GM18505 (cell line): ENCODE data around the gene CTRB1.
A peak's percentile ranks its signal among the peaks of the same experiment; 100 is the strongest.

ENCODE experiments used
- ATAC-seq: cut with Tn5 transposase; IDR thresholded peaks from one replicate; pipeline ENCODE4 v1.9.1; 2021; ENCODE audit not compliant: unreplicated experiment
- POLR2A ChIP-seq: IDR thresholded peaks from 4 replicates; pipeline ENCODE4 v1.6.1; 2011; ENCODE audit warnings: borderline replicate concordance; ENCODE audit not compliant: insufficient read depth, insufficient read length; ENCODE audit errors: extremely low read depth

The CTRB1 gene

DNA sequence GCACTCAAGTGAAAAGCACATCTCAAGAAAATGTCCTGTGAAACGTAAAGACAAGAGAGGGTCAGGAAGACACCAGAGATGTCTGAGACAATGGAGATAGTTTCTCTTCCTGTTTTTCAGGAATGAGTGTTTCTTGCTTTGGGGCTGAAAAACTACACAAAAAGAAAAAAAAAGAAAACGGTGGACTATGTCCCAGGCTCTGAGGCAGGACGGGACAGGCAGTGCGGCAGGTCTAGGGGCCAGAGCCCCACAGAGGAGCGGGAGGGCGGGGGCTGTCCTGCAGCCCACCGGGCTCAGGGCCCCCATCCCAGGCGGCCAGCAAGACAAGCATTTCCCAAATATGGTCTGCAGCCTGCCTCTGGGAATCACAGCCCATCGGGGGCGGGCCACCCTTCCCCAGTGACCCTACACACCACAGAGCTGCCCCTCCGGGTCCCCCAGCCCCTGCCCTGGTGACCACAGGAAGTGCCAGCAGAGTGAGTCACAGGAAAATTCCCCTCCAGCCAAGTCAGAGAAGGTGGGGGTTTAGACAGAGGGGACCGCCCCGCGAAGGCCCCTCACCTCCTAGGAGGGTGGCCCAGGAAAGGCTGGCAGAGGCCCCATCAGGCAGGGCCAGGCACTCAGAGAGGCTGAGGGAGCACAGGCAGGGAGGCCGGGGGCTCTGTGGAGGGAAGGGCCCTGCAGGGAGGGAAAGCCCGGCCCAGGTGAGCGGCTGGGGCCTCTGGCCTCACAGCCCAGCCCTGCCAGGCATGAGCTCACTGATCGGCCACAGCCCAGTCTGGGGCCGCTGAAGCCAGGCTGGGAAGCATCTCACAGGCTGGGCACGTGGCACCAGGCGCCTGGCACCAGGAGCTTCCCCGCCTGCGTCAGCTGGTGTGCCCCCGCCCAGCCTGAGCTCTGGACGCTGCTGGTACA lies 26.3 kb downstream of the CTRB1 start:
- no peak for TF ChIP-seq POLR2A
- ATAC-seq: no peak

DNA sequence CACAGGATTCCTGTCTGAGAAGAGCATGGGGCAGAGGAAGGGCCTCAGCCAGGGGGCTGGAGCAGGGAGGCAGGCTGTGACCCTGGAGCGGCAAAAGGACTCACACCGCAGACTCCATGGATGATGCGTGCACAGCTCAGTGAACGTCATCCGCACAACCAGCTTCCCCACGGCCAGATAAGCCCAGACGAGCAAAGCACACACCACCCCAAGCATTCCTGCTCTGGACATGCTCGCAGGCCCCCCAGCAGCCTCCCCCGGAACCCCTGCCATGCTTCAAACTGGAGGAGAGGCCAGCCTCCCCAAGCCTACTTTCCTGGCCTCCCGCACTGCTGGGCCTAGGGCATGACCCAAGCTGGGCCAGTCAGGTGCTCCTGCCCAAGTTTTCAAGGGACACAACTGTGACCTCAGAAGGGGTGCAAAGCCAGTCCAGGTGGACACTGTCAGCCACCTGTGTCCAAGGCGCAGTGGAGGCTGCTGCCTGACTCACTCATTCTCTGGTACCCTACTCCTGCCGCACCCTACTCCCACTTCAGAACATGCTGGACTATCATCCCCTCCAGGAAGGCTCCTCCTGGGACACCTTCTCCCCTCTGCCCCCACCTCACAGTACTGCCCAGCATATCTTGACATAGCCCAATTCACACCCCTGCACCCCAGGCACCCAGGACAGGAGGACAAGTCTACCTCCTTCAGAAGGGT lies 27.9 kb downstream of the CTRB1 start:
- no peak for ATAC-seq
- TF ChIP-seq POLR2A: no peak

DNA sequence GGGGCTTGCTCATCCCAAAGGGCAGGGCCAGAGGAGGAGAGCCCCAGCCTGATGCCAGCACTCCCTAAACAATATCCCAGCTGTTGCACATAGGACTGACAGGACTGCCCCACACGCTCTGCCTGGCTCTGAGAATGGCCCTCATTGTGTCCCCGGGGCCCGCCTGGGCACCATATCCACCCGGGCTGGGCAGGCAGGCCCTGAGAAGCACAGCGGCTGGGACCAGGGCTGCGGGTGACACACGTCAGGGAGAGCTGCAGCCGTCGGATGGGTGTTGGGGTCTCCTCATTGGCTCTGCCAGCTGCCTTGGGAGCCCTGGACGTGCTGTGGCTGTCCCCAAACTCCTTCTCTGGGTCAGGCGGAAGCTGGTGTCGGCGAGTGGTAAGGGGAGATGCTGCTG lies 28.5 kb downstream of the CTRB1 start:
- ATAC-seq: no peak

DNA sequence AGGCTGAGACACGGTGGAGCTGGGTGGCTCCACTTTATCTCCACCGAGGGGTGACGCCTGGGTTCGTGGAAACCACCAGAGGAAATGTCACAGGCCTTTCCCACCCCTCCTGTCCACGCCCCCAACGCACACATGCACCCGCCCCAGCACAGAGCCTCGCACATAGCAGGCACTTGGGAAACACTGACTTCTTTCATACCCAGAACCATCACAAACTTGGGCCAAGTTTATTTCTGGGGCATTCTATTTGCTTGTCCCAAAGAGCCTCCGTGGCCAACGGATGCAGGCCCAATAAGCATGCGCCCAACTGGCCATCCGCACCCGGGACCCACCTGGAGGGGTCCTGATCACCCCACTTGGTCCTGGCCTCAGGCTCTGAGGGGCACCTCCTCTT lies 29.4 kb downstream of the CTRB1 start:
- no peak for TF ChIP-seq POLR2A
- no peak for ATAC-seq

More for the DNA sequence above, 28.5 kb downstream of the CTRB1 start:
- TF ChIP-seq POLR2A: no peak

DNA sequence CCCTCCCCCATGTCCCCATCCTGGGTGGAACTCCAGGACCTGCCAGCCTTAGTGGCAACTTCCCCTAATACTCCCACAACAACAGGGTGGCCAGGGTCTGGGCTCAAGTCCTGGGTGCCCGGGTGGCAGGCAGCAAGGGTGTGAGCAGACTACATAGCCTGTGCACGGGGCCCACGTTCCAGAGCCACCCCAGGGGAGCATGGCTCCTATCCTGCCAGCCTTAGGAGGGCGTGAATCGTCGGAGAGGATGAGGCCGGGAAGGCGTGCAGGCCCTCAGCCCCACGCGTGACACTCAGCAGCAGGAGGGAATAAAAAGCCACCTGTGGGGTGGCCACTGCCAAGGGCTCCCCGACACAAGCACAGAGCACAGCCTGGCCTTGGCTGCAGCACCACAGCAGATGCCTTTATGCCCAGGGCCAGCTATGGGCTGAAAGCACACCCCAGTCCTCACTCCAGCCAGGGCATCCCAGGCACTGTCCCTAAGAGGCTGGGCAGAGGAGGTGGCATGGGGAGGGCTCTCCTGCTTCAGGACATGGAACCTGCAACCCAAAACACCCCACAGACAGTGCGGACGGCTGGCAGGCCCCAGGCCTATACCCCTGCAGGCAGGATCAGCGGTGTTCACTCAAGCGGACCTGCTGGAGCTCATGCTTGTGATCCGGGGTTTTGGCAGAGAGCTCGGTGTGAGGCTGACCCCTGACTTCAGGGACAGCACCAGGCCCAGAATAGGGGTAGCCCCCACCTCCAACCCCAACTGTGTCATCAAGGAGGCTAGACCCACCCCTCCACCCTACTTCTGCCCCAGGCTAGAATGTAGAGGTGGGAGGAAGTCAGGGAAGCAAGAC lies 30.0 kb downstream of the CTRB1 start:
- no peak for ATAC-seq
- no peak for TF ChIP-seq POLR2A

DNA sequence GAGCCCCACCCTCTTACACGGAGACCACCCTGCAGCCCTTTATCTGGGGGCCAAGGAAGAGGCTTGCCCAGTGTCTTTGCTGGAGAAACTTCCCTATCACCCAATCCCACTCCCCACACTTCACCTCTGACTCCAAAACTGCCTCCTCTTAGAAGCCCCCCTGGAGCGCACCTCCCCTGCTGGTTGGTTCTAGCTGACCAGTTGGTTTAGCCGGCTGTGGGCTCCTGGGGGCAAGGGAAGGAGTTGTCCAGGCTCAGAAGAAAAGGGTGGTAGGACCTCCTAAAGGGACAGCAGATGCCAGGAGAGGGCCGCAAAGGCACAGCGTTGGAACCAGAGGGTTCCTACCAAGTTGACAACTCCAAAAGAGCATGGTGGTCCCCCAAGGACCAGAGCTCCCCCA lies 30.7 kb downstream of the CTRB1 start:
- TF ChIP-seq POLR2A: no peak
- no peak for ATAC-seq

DNA sequence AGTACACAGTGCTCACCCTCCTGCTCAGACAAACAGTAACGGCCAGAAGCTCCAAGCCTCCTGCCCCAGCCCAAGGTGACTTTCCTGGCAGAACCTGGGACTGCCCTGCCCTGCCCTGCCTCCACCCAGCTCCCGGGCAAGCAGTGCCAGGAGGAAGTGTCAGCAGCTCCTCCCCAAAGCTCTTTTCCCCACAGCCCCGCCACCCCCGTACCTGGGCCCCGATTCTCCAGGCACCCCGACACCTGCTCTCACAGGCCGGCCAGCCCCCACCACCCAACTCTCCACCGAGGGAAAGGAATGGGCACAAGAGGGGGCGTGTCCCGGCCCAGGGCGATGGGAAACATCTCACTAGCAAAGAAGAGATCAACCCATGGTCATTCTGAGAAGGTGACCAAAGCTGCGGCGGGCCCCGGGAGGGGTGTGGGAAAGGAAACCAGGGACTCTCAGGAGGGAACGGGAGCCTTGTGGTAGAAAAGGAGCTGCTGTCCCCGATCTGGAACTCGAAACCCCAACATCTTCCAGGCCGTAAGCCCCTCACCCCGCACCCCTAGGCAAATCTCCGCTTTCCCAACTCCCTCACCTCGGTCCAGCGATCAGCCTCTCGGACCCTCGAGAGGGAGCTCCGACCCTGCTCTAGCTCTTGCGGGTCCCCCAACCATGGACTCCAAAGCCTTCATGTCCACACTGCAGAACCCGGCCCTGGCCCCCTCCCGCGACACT lies 31.5 kb downstream of the CTRB1 start:
- ATAC-seq: no peak
- TF ChIP-seq POLR2A: no peak

DNA sequence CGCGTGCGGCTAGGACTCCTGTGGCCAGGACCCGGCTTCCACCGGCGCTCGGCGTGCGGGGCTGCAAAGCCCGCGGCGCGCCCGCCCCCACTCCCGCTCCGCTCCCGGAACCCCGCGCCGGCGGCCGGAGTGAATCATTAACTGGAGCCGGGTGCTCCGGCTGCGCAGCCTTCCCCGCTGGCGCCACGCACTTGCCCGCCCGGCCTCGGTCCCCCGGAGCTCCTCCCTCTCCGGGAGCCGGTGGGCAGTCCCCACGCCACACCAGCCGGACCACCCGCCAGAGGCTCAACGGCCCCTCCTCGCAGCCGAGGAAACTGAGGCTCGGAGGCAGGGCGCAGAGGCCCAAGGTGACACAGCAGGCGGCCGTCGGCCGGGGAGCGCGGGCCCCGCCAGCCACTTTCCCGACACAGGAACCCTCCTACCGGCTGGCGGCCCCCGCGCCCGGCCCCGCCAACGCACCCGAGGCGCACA lies 32.1 kb downstream of the CTRB1 start:
- ATAC-seq: peak; percentile 33
- TF ChIP-seq POLR2A: no peak

DNA sequence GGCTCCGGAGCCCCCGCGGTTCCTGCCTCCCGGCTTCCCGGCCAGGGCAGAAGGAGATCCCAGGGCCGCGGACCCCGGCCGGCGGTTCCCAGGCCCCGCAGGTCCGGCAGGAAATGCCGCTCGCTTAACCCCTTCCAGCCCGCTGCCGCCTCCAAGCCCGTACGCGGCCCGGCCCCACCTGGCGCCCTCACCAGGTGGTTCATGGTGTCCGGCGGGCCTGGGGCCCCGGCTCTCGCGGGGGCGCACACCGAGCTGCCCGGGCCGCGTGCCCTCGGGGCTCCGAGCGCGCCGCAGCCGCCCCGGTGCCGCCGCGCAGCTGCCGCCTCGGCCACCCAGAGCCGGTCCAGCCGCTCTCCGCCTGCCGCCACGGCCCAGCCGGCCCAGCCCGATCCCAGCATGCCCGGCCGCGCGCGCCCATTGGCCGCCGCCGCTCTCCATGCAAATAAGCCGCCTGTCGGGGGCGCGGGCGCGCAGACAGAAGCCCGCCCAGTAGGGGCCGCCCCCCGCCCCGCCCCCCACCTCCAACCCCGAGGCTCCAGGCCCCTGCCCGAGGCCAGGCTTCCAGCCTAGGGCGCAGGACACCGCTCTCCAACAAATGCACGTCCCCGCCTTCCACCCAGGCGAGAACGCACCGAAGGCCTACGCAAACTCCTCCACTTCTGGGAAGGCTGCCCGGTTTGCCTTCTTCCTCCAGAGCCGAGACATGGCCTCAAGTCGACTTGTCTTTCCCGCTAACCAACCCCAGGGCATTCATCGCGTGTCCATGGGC lies 32.7 kb downstream of the CTRB1 start, which contains the start of gene BCAR1:
Gene BCAR1 (minus strand): TSS at position 345 of the 769 bp plus-strand sequence. CDS start 142 bp downstream, at position 203.
- peak; percentile 49 for TF ChIP-seq POLR2A
- peak; percentile 81 for ATAC-seq

DNA sequence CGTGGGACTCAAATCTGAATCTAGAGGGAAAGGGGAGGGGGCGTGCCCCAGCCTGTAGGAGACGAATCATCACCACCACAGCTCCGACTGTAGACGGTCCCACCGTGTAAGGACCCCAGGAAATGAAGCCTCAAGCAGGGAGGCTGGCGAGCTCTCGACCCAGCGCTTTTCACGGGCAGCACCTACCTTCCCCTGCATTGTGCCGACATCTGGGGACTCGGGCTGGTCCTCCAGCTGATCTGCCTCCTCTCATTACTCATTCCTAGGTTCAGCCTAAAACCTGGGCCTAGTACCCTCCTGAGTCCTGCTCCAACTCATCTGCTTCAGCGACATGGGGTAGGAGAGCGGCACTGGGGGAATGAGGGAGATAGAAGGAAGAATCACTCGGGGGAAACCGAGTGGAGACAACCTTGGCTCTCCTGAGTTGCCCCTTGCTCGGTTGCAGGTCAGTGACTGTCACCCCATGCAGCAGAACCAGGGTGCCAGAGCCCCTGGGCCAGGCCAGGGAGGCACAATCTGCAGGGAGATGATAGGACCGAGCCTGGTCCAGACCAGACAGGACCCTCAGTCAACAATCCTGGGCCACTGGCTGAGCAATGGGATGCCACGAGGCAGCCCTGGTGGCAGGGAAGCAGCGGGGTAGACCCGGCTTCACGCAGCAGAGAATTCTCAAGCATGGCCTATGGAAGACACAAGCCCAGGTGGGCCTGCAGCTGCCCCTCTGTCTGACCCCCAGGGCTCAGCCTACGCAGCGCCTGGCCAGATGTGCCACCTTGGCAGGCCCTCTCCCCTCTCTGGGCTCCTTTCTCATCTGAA lies 33.5 kb downstream of the CTRB1 start:
- no peak for ATAC-seq
- no peak for TF ChIP-seq POLR2A
